ENCODE data around the gene FTO.

FTO gene

DNA sequence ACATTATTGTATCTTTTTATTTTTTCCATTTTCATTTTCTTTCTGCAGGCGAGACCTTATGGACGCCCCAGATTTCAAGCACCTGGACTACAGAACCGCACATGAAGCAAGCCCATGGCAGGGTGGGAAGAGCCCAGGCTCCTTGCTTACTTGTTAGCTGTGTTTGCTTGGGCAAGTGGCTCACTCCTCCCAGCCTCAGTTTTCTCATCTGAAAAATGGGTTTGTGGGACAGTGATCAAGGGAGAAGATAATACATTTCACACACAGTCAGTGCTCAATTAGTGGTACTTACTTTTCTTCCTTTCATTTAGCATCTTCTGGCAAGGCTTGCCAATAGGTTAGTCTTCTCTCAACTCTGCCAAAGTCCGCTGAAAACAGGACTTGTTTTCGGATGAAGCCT, 465.2 kb downstream of the FTO start:
- no peak overlapping the region for H3K4me3 ChIP-seq (ENCODE audit: low read depth, low read length)
- TF ChIP-seq, protein P1, sequence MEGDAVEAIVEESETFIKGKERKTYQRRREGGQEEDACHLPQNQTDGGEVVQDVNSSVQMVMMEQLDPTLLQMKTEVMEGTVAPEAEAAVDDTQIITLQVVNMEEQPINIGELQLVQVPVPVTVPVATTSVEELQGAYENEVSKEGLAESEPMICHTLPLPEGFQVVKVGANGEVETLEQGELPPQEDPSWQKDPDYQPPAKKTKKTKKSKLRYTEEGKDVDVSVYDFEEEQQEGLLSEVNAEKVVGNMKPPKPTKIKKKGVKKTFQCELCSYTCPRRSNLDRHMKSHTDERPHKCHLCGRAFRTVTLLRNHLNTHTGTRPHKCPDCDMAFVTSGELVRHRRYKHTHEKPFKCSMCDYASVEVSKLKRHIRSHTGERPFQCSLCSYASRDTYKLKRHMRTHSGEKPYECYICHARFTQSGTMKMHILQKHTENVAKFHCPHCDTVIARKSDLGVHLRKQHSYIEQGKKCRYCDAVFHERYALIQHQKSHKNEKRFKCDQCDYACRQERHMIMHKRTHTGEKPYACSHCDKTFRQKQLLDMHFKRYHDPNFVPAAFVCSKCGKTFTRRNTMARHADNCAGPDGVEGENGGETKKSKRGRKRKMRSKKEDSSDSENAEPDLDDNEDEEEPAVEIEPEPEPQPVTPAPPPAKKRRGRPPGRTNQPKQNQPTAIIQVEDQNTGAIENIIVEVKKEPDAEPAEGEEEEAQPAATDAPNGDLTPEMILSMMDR (IDR thresholded peaks at IDR 0.05; ENCODE audit: borderline replicate concordance, insufficient read depth, low read depth, low read length), result no peak

DNA sequence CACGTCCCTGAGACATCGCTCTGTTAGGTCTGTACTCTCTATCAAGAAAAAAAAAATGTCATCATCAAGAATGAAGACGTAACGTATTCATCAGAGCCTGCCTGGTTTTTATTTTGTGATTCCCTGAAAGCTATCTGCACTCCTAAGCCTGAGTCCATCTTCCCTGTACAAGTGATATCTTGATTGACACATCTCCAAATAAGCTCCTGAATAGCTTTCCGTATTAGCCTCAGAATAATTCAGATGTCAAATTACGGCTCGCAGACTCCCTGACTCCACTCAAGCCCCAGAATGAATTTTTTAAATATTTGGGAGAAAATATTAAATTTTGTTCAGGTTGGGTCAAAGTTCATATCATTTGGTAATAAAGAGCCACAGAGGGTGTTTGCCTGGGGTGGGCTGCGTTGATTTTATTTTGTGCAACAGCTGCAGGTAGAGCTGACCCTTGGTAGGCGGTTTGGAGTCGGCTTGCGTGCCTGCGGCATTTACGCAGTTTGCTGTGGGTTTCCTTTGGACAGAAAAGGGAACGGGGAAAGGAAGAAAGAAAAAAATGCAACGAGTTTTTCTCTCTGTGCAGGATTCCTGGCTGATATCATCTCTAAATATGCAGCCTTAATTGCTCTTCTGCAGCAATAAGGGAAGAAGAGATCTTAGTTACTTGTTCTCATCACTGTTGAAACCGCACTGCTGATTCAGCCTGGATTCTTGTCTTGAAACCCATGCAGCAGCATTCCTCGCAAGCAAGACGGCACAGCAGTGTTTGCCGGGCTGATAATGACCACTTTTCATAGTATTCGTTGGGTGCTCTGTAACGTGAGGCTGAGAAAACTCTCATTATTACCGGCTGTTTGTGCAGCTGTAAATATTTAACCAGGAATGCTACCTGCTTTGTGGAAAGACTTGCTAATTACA, 467.9 kb downstream of the FTO start:
- H3K4me3 ChIP-seq (ENCODE audit: low read depth, low read length), result no peak overlapping the region
- TF ChIP-seq, protein P1 (IDR thresholded peaks at IDR 0.05; ENCODE audit: borderline replicate concordance, insufficient read depth, low read depth, low read length), result no peak

DNA sequence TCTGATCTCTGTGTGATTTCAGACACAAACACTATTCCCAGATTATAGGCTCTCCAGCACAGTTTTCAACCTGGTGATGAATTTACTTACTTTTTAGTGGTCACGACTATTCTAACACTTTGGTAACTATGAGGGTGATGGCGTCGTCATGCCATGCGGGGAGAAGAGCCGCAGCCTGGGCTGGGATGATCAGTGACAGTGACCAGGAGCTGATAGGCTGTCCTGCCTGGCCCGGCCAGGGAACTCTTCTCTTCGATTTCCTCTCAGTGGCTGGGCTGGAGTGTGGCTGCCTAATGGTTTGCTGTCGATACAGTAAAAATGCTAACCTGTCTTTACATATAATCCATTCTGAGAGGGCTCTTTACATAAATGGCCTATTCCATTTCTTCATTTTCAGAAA, 469.5 kb downstream of the FTO start:
- H3K4me3 ChIP-seq (ENCODE audit: low read depth, low read length), result no peak overlapping the region
- TF ChIP-seq, protein P1 (IDR thresholded peaks at IDR 0.05; ENCODE audit: borderline replicate concordance, insufficient read depth, low read depth, low read length), result no peak

DNA sequence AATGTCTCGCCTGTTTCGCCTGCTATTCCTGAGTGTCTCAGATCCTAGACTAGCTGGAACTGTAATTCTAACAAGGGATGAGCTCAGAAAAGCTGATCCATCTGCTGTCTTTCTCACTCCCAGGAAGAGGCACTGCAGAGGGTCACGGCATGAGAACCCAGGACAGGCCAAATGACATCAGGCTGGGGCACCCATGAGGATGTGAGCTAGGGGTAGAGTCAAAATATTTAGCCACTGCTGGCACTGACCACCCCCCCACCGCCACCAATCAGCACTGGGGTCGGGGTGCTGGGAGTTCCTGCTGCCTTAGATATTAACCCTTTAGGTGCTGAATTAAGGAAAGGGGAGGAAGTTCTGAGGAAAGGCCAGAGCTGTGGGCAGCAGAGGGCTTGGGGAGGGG, 470.2 kb downstream of the FTO start:
- no peak overlapping the region for H3K4me3 ChIP-seq (ENCODE audit: low read depth, low read length)
- TF ChIP-seq, protein P1 (IDR thresholded peaks at IDR 0.05; ENCODE audit: borderline replicate concordance, insufficient read depth, low read depth, low read length), result no peak

DNA sequence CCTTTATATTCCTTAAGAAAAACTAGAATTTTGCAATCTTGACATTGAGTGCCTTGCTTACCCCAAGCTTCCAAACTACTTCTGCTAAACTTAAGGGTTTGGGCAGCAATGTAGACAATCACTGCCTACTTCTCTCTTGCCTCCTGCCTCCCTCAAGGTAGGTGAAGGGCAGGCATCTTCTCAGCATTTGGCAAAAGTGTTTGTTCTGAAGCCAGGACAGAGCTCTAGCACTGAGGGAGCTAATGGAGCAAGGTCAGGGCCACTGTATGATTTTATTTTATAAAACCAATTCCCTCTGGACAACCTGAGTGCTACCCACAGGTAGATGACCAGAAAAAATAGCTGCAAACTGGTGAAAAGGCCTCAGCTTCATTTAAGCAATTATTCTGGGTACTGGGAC, 470.8 kb downstream of the FTO start:
- TF ChIP-seq, protein P1 (IDR thresholded peaks at IDR 0.05; ENCODE audit: borderline replicate concordance, insufficient read depth, low read depth, low read length), result no peak
- H3K4me3 ChIP-seq (ENCODE audit: low read depth, low read length), result no peak overlapping the region

DNA sequence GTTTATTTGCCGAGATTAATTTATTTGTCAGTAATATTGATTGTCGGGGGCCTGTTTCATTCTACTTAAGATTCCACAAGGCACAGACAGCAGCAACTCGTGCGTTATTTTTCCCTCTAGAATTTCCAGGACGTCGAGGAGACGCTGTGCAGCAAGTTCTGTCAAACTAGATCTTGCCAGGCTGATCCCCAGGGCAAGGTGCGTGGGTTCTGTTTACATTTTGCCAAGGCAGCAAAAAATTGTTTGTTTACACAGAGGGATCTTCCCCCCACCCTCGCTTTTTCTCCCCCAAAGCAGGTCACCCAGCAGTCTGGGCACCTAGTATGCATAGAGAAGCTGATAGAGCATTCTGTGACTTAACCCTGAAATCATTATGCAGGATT, 471.2 kb downstream of the FTO start:
- TF ChIP-seq, protein P1 (IDR thresholded peaks at IDR 0.05; ENCODE audit: borderline replicate concordance, insufficient read depth, low read depth, low read length), result no peak
- no peak overlapping the region for H3K4me3 ChIP-seq (ENCODE audit: low read depth, low read length)

Data from GM12875 (cell line).